Measurements from ENCODE around the gene EYA2. TPM values are rescaled to one million over a fixed set of nuclear protein-coding genes. Genes with fewer than 3 reads are reported as not detected.

Gene EYA2
- total and polyA plus RNA-seq, 9 donors = 1.5 to 8.6 (median 3.2) TPM

- WGBS (ENCODE audit: insufficient coverage) = 96% methylated on average over 9 of the region's 9 CpGs
- no peaks in the 10 kb centered on the region for H3K27me3 ChIP-seq (ENCODE audit: control insufficient read depth, insufficient read depth, low read length)
- H3K36me3 ChIP-seq (ENCODE audit: control insufficient read depth, insufficient read depth, low read length) = peaks cover 81% of the 10 kb centered on the region
- no peak overlapping the region for H3K4me3 ChIP-seq (ENCODE audit: low read length)
- H3K27ac ChIP-seq (ENCODE audit: low read length) = no peak overlapping the region
- H3K4me1 ChIP-seq (ENCODE audit: control insufficient read depth, insufficient read depth, low read length) = no peaks in the 10 kb centered on the region
- H3K9me3 ChIP-seq (replicated peaks; ENCODE audit: control insufficient read depth, low read depth, low read length) = no peaks in the 10 kb centered on the region
- no peak for DNase-seq
These were observed 319.3 kb downstream of the EYA2 start for GRCh38 chr20:47213966-47214365.

GRCh38 chr20:47215653-47216397 is 321.2 kb downstream of the EYA2 start:
- Histone ChIP-seq H3K27me3 (ENCODE audit: control insufficient read depth, insufficient read depth, low read length) (no peaks in the 10 kb centered on the region), H3K4me1 (ENCODE audit: control insufficient read depth, insufficient read depth, low read length) (no peaks in the 10 kb centered on the region), H3K27ac (ENCODE audit: low read length) (no peak overlapping the region), H3K36me3 (ENCODE audit: control insufficient read depth, insufficient read depth, low read length) (peaks cover 81% of the 10 kb centered on the region), H3K9me3 (replicated peaks; ENCODE audit: control insufficient read depth, low read depth, low read length) (no peaks in the 10 kb centered on the region), H3K4me3 (ENCODE audit: low read length) (no peak overlapping the region)
- 94% methylated on average over 9 of the region's 10 CpGs for WGBS (ENCODE audit: insufficient coverage)
- DNase-seq = no peak

GRCh38 chr20:47216819-47217410 is 322.3 kb downstream of the EYA2 start:
- 71% methylated on average over 6 of the region's 7 CpGs for WGBS (ENCODE audit: insufficient coverage)
- no peaks in the 10 kb centered on the region for H3K4me1 ChIP-seq (ENCODE audit: control insufficient read depth, insufficient read depth, low read length)
- H3K4me3 ChIP-seq (ENCODE audit: low read length) = no peak overlapping the region
- H3K27ac ChIP-seq (ENCODE audit: low read length) = no peak overlapping the region
- H3K36me3 ChIP-seq (ENCODE audit: control insufficient read depth, insufficient read depth, low read length) = peaks cover 81% of the 10 kb centered on the region
- H3K27me3 ChIP-seq (ENCODE audit: control insufficient read depth, insufficient read depth, low read length) = no peaks in the 10 kb centered on the region
- DNase-seq = no peak
- H3K9me3 ChIP-seq (replicated peaks; ENCODE audit: control insufficient read depth, low read depth, low read length) = no peaks in the 10 kb centered on the region

GRCh38 chr20:47217482-47218446 is 323.1 kb downstream of the EYA2 start:
- H3K27me3 ChIP-seq (ENCODE audit: control insufficient read depth, insufficient read depth, low read length) = no peaks in the 10 kb centered on the region
- H3K36me3 ChIP-seq (ENCODE audit: control insufficient read depth, insufficient read depth, low read length) = peaks cover 78% of the 10 kb centered on the region
- 64% methylated on average over 7 of the region's 12 CpGs for WGBS (ENCODE audit: insufficient coverage)
- no peak overlapping the region for H3K4me3 ChIP-seq (ENCODE audit: low read length)
- no peak overlapping the region for H3K27ac ChIP-seq (ENCODE audit: low read length)
- H3K4me1 ChIP-seq (ENCODE audit: control insufficient read depth, insufficient read depth, low read length) = no peaks in the 10 kb centered on the region
- H3K9me3 ChIP-seq (replicated peaks; ENCODE audit: control insufficient read depth, low read depth, low read length) = no peaks in the 10 kb centered on the region
- no peak for DNase-seq

- Histone ChIP-seq H3K27me3 (ENCODE audit: control insufficient read depth, insufficient read depth, low read length) (no peaks in the 10 kb centered on the region), H3K27ac (ENCODE audit: low read length) (no peak overlapping the region), H3K36me3 (ENCODE audit: control insufficient read depth, insufficient read depth, low read length) (peaks cover 80% of the 10 kb centered on the region), H3K4me3 (ENCODE audit: low read length) (no peak overlapping the region), H3K4me1 (ENCODE audit: control insufficient read depth, insufficient read depth, low read length) (no peaks in the 10 kb centered on the region), H3K9me3 (replicated peaks; ENCODE audit: control insufficient read depth, low read depth, low read length) (no peaks in the 10 kb centered on the region)
- no peak for DNase-seq
- 91% methylated on average over 7 of the region's 8 CpGs for WGBS (ENCODE audit: insufficient coverage)
These were observed 325.5 kb downstream of the EYA2 start for GRCh38 chr20:47220161-47220582.

- 91% methylated on average over 12 of the region's 16 CpGs for WGBS (ENCODE audit: insufficient coverage)
- DNase-seq = no peak
- Histone ChIP-seq H3K27me3 (ENCODE audit: control insufficient read depth, insufficient read depth, low read length) (no peaks in the 10 kb centered on the region), H3K36me3 (ENCODE audit: control insufficient read depth, insufficient read depth, low read length) (peaks cover 74% of the 10 kb centered on the region), H3K9me3 (replicated peaks; ENCODE audit: control insufficient read depth, low read depth, low read length) (no peaks in the 10 kb centered on the region), H3K27ac (ENCODE audit: low read length) (no peak overlapping the region), H3K4me3 (ENCODE audit: low read length) (no peak overlapping the region), H3K4me1 (ENCODE audit: control insufficient read depth, insufficient read depth, low read length) (no peaks in the 10 kb centered on the region)
These were observed 326.5 kb downstream of the EYA2 start for GRCh38 chr20:47221036-47221625.

GRCh38 chr20:47222468-47223119 is 328.0 kb downstream of the EYA2 start:
- Histone ChIP-seq H3K36me3 (ENCODE audit: control insufficient read depth, insufficient read depth, low read length) (peaks cover 75% of the 10 kb centered on the region), H3K9me3 (replicated peaks; ENCODE audit: control insufficient read depth, low read depth, low read length) (no peaks in the 10 kb centered on the region), H3K27ac (ENCODE audit: low read length) (no peak overlapping the region), H3K4me3 (ENCODE audit: low read length) (no peak overlapping the region), H3K27me3 (ENCODE audit: control insufficient read depth, insufficient read depth, low read length) (no peaks in the 10 kb centered on the region), H3K4me1 (ENCODE audit: control insufficient read depth, insufficient read depth, low read length) (no peaks in the 10 kb centered on the region)
- DNase-seq = no peak
- WGBS (ENCODE audit: insufficient coverage) = 87% methylated on average over 3 of the region's 12 CpGs

- Histone ChIP-seq H3K27me3 (ENCODE audit: control insufficient read depth, insufficient read depth, low read length) (no peaks in the 10 kb centered on the region), H3K4me1 (ENCODE audit: control insufficient read depth, insufficient read depth, low read length) (no peaks in the 10 kb centered on the region), H3K36me3 (ENCODE audit: control insufficient read depth, insufficient read depth, low read length) (peaks cover 74% of the 10 kb centered on the region), H3K9me3 (replicated peaks; ENCODE audit: control insufficient read depth, low read depth, low read length) (no peaks in the 10 kb centered on the region), H3K27ac (ENCODE audit: low read length) (no peak overlapping the region), H3K4me3 (ENCODE audit: low read length) (no peak overlapping the region)
- WGBS (ENCODE audit: insufficient coverage) = 78% methylated on average over 1 of the region's 1 CpG
- DNase-seq = no peak
These were observed 329.3 kb downstream of the EYA2 start for GRCh38 chr20:47223896-47224295.

- WGBS (ENCODE audit: insufficient coverage) = 95% methylated on average over 6 of the region's 11 CpGs
- Histone ChIP-seq H3K4me3 (ENCODE audit: low read length) (no peak overlapping the region), H3K27me3 (ENCODE audit: control insufficient read depth, insufficient read depth, low read length) (no peaks in the 10 kb centered on the region), H3K36me3 (ENCODE audit: control insufficient read depth, insufficient read depth, low read length) (peaks cover 77% of the 10 kb centered on the region), H3K27ac (ENCODE audit: low read length) (no peak overlapping the region), H3K9me3 (replicated peaks; ENCODE audit: control insufficient read depth, low read depth, low read length) (no peaks in the 10 kb centered on the region), H3K4me1 (ENCODE audit: control insufficient read depth, insufficient read depth, low read length) (no peaks in the 10 kb centered on the region)
- no peak for DNase-seq
These were observed 329.7 kb downstream of the EYA2 start for GRCh38 chr20:47224300-47224791.

Data from muscle of leg (tissue), 11 donors.